Glutamatergic neuron (in vitro differentiated cells): ENCODE results near the gene HMHB1. TPM values are rescaled to one million over a fixed set of nuclear protein-coding genes. Genes with fewer than 3 reads are reported as not detected.

Experiments used
- DNase-seq: peaks from one replicate; pipeline ENCODE4 v3.0.0; 2022
- H3K27ac Mint-ChIP-seq: one replicate; pipeline ENCODE4 v1.8.0; 2020; ENCODE audit warnings: mild to moderate bottlenecking, mixed read lengths, inconsistent platforms; ENCODE audit not compliant: unreplicated experiment
- H3K27me3 Mint-ChIP-seq: one replicate; pipeline ENCODE4 v1.8.0; 2020; ENCODE audit warnings: mild to moderate bottlenecking, moderate library complexity, mixed read lengths, inconsistent platforms; ENCODE audit not compliant: unreplicated experiment
- H3K36me3 Mint-ChIP-seq: one replicate; pipeline ENCODE4 v1.8.0; 2020; ENCODE audit warnings: mild to moderate bottlenecking, mixed read lengths, inconsistent platforms; ENCODE audit not compliant: unreplicated experiment
- H3K4me1 Mint-ChIP-seq: one replicate; pipeline ENCODE4 v1.8.0; 2020; ENCODE audit warnings: mild to moderate bottlenecking, low read depth, mixed read lengths, inconsistent platforms; ENCODE audit not compliant: unreplicated experiment
- H3K4me3 Mint-ChIP-seq: one replicate; pipeline ENCODE4 v1.8.0; 2020; ENCODE audit warnings: mild to moderate bottlenecking, mixed read lengths, inconsistent platforms; ENCODE audit not compliant: unreplicated experiment
- H3K9me3 Mint-ChIP-seq: one replicate; pipeline ENCODE4 v1.8.0; 2020; ENCODE audit warnings: mild to moderate bottlenecking, moderate library complexity, mixed read lengths, inconsistent platforms; ENCODE audit not compliant: unreplicated experiment
- total RNA-seq: library from RNA; stranded (reverse); fragmentation: NEBNext Ultra II Directional; extraction: Animal tissue kit (Norgen Biotek cat#: 25700); gene quantifications from one replicate; pipeline ENCODE4 v1.2.1, GENCODE V29; 2021; ENCODE audit not compliant: unreplicated experiment
- TF ChIP-seq, protein P1 (sequence below): fragments of 200-600 bp; sonication (generic); IDR thresholded peaks from one replicate; pipeline ENCODE4 v1.5.0; 2021; ENCODE audit not compliant: partially characterized antibody, unreplicated experiment

The HMHB1 gene
- total RNA-seq, 1 donor from 2014 or later = not detected

GRCh38 chr5:143833177-143833576, 21.2 kb downstream of the HMHB1 start:
- Mint-ChIP-seq H3K36me3 (no peaks in the 10 kb centered on the region), H3K9me3 (no peaks in the 10 kb centered on the region), H3K4me3 (no peak overlapping the region), H3K27me3 (no peaks in the 10 kb centered on the region), H3K4me1 (no peaks in the 10 kb centered on the region), H3K27ac (no peak overlapping the region)
- DNase-seq = no peak
- TF ChIP-seq, protein P1, sequence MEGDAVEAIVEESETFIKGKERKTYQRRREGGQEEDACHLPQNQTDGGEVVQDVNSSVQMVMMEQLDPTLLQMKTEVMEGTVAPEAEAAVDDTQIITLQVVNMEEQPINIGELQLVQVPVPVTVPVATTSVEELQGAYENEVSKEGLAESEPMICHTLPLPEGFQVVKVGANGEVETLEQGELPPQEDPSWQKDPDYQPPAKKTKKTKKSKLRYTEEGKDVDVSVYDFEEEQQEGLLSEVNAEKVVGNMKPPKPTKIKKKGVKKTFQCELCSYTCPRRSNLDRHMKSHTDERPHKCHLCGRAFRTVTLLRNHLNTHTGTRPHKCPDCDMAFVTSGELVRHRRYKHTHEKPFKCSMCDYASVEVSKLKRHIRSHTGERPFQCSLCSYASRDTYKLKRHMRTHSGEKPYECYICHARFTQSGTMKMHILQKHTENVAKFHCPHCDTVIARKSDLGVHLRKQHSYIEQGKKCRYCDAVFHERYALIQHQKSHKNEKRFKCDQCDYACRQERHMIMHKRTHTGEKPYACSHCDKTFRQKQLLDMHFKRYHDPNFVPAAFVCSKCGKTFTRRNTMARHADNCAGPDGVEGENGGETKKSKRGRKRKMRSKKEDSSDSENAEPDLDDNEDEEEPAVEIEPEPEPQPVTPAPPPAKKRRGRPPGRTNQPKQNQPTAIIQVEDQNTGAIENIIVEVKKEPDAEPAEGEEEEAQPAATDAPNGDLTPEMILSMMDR = no peak

DNA sequence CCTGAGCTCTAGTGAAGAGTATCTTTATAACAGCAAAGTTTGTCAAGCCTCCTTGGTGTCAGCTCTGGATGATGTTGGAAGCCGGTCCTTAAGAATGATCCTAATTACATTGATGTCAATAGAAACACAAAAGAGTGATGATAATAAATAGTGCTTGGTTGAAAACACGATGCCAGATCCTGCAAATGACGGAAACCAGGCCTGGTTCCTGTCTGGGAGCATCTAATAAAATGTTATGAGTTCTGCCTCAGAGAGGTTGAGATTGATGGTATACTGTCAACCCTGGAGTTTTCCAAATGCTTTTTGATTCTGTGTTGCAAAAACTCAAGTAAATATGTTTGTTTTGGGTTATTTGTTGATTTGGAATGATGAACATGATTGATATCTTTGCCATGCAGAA, 23.3 kb downstream of the HMHB1 start:
- no peak for DNase-seq
- Mint-ChIP-seq H3K36me3 (no peaks in the 10 kb centered on the region), H3K27me3 (no peaks in the 10 kb centered on the region), H3K27ac (no peak overlapping the region), H3K9me3 (no peaks in the 10 kb centered on the region), H3K4me3 (no peak overlapping the region), H3K4me1 (no peaks in the 10 kb centered on the region)
- TF ChIP-seq, protein P1 = no peak

DNA sequence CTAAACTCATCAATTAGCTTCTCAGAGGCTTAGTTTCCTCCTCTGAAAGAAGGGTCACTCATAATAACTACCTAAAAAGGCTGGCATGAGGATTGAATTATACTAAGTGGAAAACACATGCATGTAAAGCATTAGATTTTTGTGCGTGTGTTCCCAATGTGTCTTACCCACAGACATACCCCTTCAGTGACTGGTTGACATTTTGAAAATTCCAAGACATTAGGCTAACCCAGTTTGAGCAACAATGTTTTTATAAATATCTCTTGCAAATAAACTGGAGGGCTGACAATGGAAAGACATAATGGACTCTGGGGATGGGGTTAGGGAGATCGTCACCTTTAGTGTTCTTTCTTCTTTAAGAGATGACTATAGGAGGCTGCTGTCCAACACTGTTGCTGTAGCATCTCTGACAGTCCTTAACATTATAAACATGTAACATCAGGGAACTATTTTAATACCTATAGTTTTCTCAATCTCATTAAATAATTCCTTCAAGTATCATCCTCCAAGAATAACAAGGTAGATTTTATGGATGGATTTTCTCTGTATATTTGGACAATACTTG, 24.3 kb downstream of the HMHB1 start:
- H3K9me3 Mint-ChIP-seq = no peaks in the 10 kb centered on the region
- H3K4me1 Mint-ChIP-seq = no peaks in the 10 kb centered on the region
- no peak overlapping the region for H3K27ac Mint-ChIP-seq
- no peak for DNase-seq
- TF ChIP-seq, protein P1 = no peak
- no peaks in the 10 kb centered on the region for H3K36me3 Mint-ChIP-seq
- no peak overlapping the region for H3K4me3 Mint-ChIP-seq
- no peaks in the 10 kb centered on the region for H3K27me3 Mint-ChIP-seq

DNA sequence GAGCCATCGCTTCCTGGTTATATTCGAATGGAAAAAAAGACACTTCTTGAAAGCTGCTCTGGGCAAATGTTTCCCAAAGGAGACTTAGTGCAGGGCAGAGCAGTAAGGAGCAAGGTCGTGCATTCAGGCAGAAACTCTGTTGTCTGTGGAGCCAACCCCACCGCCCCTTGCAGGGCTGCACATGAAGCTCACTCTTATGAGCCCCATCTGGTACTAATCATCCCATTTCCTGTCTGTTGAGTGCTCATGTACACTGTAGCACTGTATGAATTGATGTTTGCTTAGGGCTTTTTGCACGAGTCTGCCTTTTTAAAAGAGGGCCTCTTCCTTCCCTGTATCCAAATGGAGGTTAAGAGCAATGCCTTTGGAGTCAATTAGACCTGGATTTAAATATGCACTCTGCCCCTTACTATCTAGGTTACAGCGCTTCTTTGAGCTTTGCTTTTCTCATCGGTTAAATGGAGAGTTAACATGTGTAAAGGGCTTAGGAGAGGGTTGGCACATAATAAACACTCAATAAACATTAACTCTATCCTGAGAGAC, 25.4 kb downstream of the HMHB1 start:
- Mint-ChIP-seq H3K27ac (no peak overlapping the region), H3K27me3 (no peaks in the 10 kb centered on the region), H3K4me1 (no peaks in the 10 kb centered on the region), H3K9me3 (no peaks in the 10 kb centered on the region), H3K36me3 (no peaks in the 10 kb centered on the region), H3K4me3 (no peak overlapping the region)
- TF ChIP-seq, protein P1 = no peak
- no peak for DNase-seq

DNA sequence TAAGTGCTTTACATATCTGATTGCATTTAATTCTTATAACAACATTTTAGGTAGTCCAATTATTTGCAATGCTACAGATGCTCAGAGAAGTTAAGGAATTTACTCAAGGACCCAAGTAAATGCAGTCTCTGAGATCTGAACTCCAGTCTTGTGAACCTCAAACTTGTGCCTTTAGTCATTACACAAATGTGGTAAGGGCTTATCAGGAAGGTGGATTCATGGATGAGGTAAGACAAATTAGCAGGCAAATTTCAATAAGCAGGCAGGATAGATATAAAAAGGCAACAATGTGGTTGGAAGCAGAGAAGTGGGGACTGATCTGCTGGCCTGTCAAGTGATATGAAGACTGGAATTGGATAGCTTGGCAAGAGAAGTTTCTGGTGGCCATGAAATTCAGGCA, 29.5 kb downstream of the HMHB1 start:
- H3K27me3 Mint-ChIP-seq = no peaks in the 10 kb centered on the region
- H3K4me3 Mint-ChIP-seq = no peak overlapping the region
- no peak overlapping the region for H3K27ac Mint-ChIP-seq
- DNase-seq = no peak
- TF ChIP-seq, protein P1 = no peak
- H3K4me1 Mint-ChIP-seq = no peaks in the 10 kb centered on the region
- H3K36me3 Mint-ChIP-seq = no peaks in the 10 kb centered on the region
- H3K9me3 Mint-ChIP-seq = no peaks in the 10 kb centered on the region
